ENCODE results near the gene TET3. TPM values are rescaled to one million over a fixed set of nuclear protein-coding genes. Genes with fewer than 3 reads are reported as not detected.

The TET3 gene
- total and polyA plus RNA-seq, 2 of the 8 experiments (the other 6 are each of a cell fraction or from before 2014, with no cell fraction given): 4.5 to 21.1 TPM

DNA sequence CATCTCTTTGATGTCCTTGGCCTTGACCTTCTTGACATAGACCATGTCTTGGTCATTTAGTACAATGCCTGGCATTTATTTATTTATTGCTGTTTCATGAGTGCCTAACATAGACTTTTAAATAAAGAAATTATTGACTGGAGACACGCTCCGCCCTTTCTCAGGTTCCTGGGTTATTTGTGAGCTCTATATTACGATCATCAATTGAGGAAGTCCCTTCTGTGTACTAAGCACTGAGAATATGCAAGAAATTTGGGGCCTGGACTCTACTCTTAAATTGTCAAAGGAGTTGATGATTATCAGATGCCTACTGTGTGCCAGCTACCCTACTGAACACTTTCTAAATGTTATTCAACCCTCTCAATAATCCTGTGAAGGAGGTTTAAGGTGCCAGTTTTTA lies 19.7 kb upstream of the TET3 start (continued):
- TF ChIP-seq, protein P1, sequence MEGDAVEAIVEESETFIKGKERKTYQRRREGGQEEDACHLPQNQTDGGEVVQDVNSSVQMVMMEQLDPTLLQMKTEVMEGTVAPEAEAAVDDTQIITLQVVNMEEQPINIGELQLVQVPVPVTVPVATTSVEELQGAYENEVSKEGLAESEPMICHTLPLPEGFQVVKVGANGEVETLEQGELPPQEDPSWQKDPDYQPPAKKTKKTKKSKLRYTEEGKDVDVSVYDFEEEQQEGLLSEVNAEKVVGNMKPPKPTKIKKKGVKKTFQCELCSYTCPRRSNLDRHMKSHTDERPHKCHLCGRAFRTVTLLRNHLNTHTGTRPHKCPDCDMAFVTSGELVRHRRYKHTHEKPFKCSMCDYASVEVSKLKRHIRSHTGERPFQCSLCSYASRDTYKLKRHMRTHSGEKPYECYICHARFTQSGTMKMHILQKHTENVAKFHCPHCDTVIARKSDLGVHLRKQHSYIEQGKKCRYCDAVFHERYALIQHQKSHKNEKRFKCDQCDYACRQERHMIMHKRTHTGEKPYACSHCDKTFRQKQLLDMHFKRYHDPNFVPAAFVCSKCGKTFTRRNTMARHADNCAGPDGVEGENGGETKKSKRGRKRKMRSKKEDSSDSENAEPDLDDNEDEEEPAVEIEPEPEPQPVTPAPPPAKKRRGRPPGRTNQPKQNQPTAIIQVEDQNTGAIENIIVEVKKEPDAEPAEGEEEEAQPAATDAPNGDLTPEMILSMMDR (IDR thresholded peaks at IDR 0.05; ENCODE audit: control extremely low read depth in 1 of 3, insufficient read depth in 1 of 3, low read depth in 1 of 3, low read length in 3 of 3): no peak
- TF ChIP-seq GABPA (IDR thresholded peaks at IDR 0.05; ENCODE audit: borderline replicate concordance, insufficient read depth, low read length) (no peak), KDM1A (IDR thresholded peaks at IDR 0.05; ENCODE audit: borderline replicate concordance, low read length) (no peak)

All from H1 (cell line).